Breast epithelium (tissue), 3 donors: ENCODE results near the gene TNFSF9.

Source experiments
- POLR2A ChIP-seq: fragments of 450-650 bp; IDR thresholded peaks from one replicate; pipeline ENCODE4 v1.6.1; 2016; ENCODE audit warnings: antibody characterized with exemption, mild to moderate bottlenecking, moderate library complexity
- TF ChIP-seq, protein P1 (sequence below), 3 donors: fragments of 450-650 bp; IDR thresholded peaks; one replicate each; pipeline ENCODE4 v1.5.1; 2016 to 2017; ENCODE audit warnings: antibody characterized with exemption in 3 of 3, mild to moderate bottlenecking in 3 of 3, moderate library complexity in 3 of 3

DNA sequence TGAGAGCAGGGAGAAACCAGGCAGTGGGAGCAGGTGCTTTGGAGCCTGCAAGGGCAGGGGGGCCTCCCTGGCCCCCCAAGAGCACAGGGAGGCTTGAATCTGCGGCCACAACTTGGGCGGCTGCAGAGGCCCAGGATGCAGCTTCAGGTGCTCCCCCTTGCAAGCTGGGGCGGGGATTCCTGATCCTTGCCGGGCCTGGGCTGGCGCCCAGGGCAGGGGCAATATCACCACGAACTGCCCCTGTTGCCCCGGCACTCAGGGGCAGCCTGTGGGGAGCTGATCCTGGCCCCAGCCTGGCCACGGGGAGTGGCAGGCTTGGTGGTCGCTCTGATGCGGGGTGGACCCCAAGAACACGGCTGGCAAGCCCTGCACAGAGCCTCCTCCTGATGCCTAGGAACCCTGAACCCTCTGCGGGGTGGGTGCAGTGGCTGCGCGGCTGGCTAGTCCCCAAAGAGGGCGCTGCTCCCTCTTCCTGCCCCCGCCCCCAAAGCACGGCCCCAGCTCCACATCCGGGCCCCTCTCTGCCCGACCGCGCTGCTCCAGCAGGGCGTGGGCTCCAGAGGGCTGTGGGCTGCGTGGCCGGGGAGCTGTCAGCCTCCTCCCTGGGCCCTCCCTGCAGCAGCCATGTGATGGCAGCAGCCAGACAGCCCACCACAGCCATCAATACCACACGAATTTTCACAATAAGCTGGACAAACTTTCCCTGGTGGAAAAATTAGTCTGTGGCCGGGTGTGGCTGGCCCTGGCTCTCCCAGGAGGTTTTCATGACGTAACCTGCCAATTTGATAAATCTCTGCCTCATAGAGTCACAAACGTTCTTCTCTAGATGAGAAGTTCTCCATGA is 21.0 kb downstream of the TNFSF9 start:
- TF ChIP-seq, protein P1, sequence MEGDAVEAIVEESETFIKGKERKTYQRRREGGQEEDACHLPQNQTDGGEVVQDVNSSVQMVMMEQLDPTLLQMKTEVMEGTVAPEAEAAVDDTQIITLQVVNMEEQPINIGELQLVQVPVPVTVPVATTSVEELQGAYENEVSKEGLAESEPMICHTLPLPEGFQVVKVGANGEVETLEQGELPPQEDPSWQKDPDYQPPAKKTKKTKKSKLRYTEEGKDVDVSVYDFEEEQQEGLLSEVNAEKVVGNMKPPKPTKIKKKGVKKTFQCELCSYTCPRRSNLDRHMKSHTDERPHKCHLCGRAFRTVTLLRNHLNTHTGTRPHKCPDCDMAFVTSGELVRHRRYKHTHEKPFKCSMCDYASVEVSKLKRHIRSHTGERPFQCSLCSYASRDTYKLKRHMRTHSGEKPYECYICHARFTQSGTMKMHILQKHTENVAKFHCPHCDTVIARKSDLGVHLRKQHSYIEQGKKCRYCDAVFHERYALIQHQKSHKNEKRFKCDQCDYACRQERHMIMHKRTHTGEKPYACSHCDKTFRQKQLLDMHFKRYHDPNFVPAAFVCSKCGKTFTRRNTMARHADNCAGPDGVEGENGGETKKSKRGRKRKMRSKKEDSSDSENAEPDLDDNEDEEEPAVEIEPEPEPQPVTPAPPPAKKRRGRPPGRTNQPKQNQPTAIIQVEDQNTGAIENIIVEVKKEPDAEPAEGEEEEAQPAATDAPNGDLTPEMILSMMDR (IDR thresholded peaks at IDR 0.05), result no peak
- TF ChIP-seq POLR2A, result no peak
